GM18870 (cell line): ENCODE results near the gene LINGO4.

Experiments
- ATAC-seq: cut with Tn5 transposase; IDR thresholded peaks from one replicate; pipeline ENCODE4 v1.9.1; 2021; ENCODE audit warnings: moderate library complexity; ENCODE audit not compliant: unreplicated experiment

Gene LINGO4

GRCh38 chr1:151814426-151814825, 9.2 kb upstream of the LINGO4 start:
- ATAC-seq, result no peak

- no peak for ATAC-seq
Observed at GRCh38 chr1:151813271-151813977, 8.2 kb upstream of the LINGO4 start.

GRCh38 chr1:151811181-151811580, 6.0 kb upstream of the LINGO4 start:
- no peak for ATAC-seq

- no peak for ATAC-seq
Observed at GRCh38 chr1:151809985-151810556, 4.9 kb upstream of the LINGO4 start.

- ATAC-seq, result no peak
Observed at GRCh38 chr1:151809290-151809984, 4.2 kb upstream of the LINGO4 start.

GRCh38 chr1:151807766-151808165, 2.5 kb upstream of the LINGO4 start:
- no peak for ATAC-seq

- no peak for ATAC-seq
Observed at GRCh38 chr1:151807131-151807530, 1.9 kb upstream of the LINGO4 start.

- no peak for ATAC-seq
Observed at GRCh38 chr1:151806170-151806569, 951 bp upstream of the LINGO4 start.

- ATAC-seq, result no peak
Observed at GRCh38 chr1:151803915-151804314, 1.3 kb downstream of the LINGO4 start.

- ATAC-seq, result no peak
Observed at GRCh38 chr1:151803164-151803563, 2.1 kb downstream of the LINGO4 start.

GRCh38 chr1:151802372-151802771, 2.8 kb downstream of the LINGO4 start:
- ATAC-seq, result no peak

- ATAC-seq, result no peak
Observed at GRCh38 chr1:151801846-151802245, 3.4 kb downstream of the LINGO4 start.

GRCh38 chr1:151801310-151801820, 3.9 kb downstream of the LINGO4 start:
- no peak for ATAC-seq

GRCh38 chr1:151800830-151801229, 4.4 kb downstream of the LINGO4 start:
- ATAC-seq, result no peak

GRCh38 chr1:151799179-151800022, 5.8 kb downstream of the LINGO4 start:
- no peak for ATAC-seq

GRCh38 chr1:151798571-151798970, 6.6 kb downstream of the LINGO4 start:
- no peak for ATAC-seq

- ATAC-seq, result no peak
Observed at GRCh38 chr1:151790940-151791651, 14.1 kb downstream of the LINGO4 start.

- ATAC-seq, result peak; percentile 96
Observed at GRCh38 chr1:151790071-151790939, 14.9 kb downstream of the LINGO4 start, which contains the start of gene TDRKH. Gene TDRKH (minus strand): TSS chr1:151790500. CDS start chr1:151783022, 7,478 bp downstream.

- ATAC-seq, result no peak
Observed at GRCh38 chr1:151787689-151788088, 17.5 kb downstream of the LINGO4 start.
